GM12873 (cell line): ENCODE results near the gene NUDT3.

Source experiments
- CTCF ChIP-seq: IDR thresholded peaks from 2 replicates; pipeline ENCODE4 v1.5.1; 2012; ENCODE audit warnings: low read depth, mild to moderate bottlenecking, moderate library complexity, low read length, control low read depth; ENCODE audit not compliant: insufficient read depth; ENCODE audit errors: missing control alignments

The NUDT3 gene

GRCh38 chr6:34340906-34341480 is 51.5 kb downstream of the NUDT3 start:
- TF ChIP-seq CTCF, result no peak

DNA sequence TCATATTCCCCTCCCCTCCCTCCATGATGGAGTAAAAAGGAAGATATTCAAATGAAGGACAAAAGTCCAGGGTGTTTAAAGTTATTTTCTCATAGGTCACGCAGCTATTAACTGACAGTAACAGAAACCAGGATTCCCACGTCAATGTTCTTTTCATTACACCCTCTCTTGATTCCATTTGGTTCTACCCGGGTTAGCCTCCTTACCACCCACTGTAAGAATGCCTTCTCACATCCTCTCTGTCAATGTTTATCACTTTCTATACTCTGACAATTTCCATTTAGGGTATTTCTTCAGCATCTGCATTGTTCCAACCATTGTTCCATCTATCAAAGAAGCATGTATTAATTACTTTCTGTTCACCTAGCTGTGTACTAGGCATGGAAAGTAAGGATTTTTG is 52.1 kb downstream of the NUDT3 start:
- TF ChIP-seq CTCF, result no peak

DNA sequence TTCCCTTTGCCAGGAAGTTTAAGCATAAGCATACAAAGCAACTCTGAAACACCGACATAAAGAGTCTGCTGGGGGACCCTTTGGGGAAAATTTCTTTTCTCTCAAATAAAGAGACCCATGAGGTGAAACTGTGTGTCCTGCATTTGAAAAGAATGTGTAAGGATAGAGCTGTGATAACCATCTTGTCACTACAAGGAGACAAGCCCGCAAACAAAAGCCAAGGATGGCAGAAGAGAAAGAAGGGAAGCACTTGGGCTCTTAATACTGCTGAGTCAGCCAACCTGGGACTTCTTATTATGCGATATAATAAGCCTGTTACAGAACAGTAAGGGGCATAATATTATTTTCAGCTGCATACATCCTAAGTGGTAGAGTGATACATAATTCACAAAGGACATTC is 52.5 kb downstream of the NUDT3 start:
- no peak for TF ChIP-seq CTCF

GRCh38 chr6:34339432-34339831 is 53.0 kb downstream of the NUDT3 start:
- TF ChIP-seq CTCF, result no peak

DNA sequence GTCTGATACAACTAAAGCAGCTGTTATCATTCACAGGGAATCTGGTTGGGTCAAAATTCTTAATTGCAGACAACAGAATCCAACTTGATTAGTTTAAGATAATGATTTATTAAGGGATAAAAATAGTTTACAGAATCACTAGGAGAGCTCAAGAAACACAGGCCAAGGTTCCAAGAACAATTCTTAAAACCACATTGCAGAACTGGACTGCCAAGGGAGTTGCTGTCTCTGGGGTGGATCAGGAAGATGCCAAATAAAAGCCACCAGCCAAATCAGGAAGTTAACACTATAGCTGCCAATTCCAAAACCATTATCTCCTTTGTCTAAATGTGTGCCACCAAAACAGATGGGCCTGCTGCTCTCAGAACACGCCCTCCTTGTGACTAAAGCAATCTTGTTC is 53.7 kb downstream of the NUDT3 start:
- no peak for TF ChIP-seq CTCF

- TF ChIP-seq CTCF, result no peak
These were observed 54.1 kb downstream of the NUDT3 start for GRCh38 chr6:34338377-34338776.

GRCh38 chr6:34334796-34335416 is 57.6 kb downstream of the NUDT3 start:
- no peak for TF ChIP-seq CTCF
